ENCODE data around the gene OR2A5. TPM values are rescaled to one million over a fixed set of nuclear protein-coding genes. Genes with fewer than 3 reads are reported as not detected.
A peak's percentile ranks its signal among the peaks of the same experiment; 100 is the strongest.

Gene OR2A5
- total and polyA plus RNA-seq, 9 donors = not detected

DNA sequence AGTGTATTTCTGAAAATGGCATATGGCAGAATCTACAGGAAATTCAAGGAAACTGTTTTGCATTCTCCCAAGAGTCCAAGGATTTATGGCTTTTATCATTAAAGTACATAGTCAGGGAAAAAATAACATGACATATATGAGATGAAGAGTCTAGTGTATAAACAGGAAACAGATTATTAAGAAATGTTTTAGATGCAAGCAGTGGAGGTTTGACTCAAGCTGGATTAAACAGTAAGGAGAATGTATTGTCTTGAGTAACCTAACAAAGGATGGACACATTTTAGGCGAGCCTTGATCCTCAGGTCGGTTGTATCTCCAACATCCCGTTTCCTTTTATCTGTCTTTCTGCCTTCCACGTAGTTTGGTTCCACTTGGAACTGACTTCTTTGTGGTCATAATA lies 30.7 kb upstream of the OR2A5 start:
- Histone ChIP-seq H3K4me3 (no peak overlapping the region), H3K27me3 (no peaks in the 10 kb centered on the region), H3K27ac (no peak overlapping the region), H3K36me3 (no peaks in the 10 kb centered on the region), H3K4me1 (ENCODE audit: insufficient read depth) (no peaks in the 10 kb centered on the region), H3K9me3 (no peaks in the 10 kb centered on the region)
- intact Hi-C loops (cut with DNase I) = loop anchor here in 1 of 4 donors (10.0 kb wide), 1 partner anchor 133 kb away; no protein-coding TSS in a partner anchor
- no peak for TF ChIP-seq EP300 (IDR thresholded peaks at IDR 0.05)
- no peak for TF ChIP-seq POLR2A (IDR thresholded peaks at IDR 0.05)
- TF ChIP-seq, protein P1, sequence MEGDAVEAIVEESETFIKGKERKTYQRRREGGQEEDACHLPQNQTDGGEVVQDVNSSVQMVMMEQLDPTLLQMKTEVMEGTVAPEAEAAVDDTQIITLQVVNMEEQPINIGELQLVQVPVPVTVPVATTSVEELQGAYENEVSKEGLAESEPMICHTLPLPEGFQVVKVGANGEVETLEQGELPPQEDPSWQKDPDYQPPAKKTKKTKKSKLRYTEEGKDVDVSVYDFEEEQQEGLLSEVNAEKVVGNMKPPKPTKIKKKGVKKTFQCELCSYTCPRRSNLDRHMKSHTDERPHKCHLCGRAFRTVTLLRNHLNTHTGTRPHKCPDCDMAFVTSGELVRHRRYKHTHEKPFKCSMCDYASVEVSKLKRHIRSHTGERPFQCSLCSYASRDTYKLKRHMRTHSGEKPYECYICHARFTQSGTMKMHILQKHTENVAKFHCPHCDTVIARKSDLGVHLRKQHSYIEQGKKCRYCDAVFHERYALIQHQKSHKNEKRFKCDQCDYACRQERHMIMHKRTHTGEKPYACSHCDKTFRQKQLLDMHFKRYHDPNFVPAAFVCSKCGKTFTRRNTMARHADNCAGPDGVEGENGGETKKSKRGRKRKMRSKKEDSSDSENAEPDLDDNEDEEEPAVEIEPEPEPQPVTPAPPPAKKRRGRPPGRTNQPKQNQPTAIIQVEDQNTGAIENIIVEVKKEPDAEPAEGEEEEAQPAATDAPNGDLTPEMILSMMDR (IDR thresholded peaks at IDR 0.05) = no peak
- no peak for DNase-seq
- 54 to 65% (median 59%) methylated on average over 4 of the region's 4 CpGs for WGBS, 3 donors

GRCh38 chr7:144019457-144019856 lies 29.3 kb upstream of the OR2A5 start:
- peak overlapping the region in 1 of 2 donors; percentile 50 for H3K27ac ChIP-seq
- H3K27me3 ChIP-seq = no peaks in the 10 kb centered on the region
- no peaks in the 10 kb centered on the region for H3K36me3 ChIP-seq
- peak in 1 of 5 donors; percentile 47 for DNase-seq
- H3K4me1 ChIP-seq (ENCODE audit: insufficient read depth) = no peaks in the 10 kb centered on the region
- no peak for TF ChIP-seq EP300 (IDR thresholded peaks at IDR 0.05)
- TF ChIP-seq, protein P1 (IDR thresholded peaks at IDR 0.05) = no peak
- TF ChIP-seq POLR2A (IDR thresholded peaks at IDR 0.05) = no peak
- no peak overlapping the region for H3K4me3 ChIP-seq
- intact Hi-C loops (cut with DNase I) = loop anchor here in 1 of 4 donors (10.0 kb wide), 1 partner anchor 135 kb away; no protein-coding TSS in a partner anchor
- H3K9me3 ChIP-seq = no peaks in the 10 kb centered on the region
- 14 to 38% (median 25%) methylated on average over 2 of the region's 2 CpGs for WGBS, 3 donors

DNA sequence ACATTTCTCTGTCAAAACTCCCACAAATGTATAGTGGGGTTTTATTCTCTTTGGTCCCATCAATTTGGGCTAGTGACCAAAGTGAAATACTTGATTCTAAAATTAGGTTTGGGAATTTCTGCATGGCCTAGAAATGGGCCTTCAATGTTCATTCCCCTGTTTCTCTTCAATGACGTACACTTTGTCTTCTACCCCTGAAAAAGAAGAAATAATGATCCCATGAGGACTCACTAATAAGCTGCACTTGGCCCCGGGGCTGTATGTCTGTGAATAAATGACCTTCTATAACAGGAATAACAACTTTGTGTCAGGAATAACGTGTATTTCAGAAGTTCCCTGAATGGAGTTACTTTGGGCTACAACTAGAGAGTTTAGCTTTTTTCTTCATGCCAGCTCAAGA lies 28.4 kb upstream of the OR2A5 start:
- H3K9me3 ChIP-seq = no peaks in the 10 kb centered on the region
- TF ChIP-seq, protein P1 (IDR thresholded peaks at IDR 0.05) = no peak
- TF ChIP-seq EP300 (IDR thresholded peaks at IDR 0.05) (no peak), POLR2A (IDR thresholded peaks at IDR 0.05) (no peak)
- H3K27me3 ChIP-seq = no peaks in the 10 kb centered on the region
- no peak overlapping the region for H3K27ac ChIP-seq
- intact Hi-C loops (cut with DNase I) = no loop called here
- H3K4me1 ChIP-seq (ENCODE audit: insufficient read depth) = no peaks in the 10 kb centered on the region
- 52 to 66% (median 65%) methylated on average over 3 of the region's 3 CpGs for WGBS, 3 donors
- DNase-seq = no peak
- H3K36me3 ChIP-seq = no peaks in the 10 kb centered on the region
- no peak overlapping the region for H3K4me3 ChIP-seq

DNA sequence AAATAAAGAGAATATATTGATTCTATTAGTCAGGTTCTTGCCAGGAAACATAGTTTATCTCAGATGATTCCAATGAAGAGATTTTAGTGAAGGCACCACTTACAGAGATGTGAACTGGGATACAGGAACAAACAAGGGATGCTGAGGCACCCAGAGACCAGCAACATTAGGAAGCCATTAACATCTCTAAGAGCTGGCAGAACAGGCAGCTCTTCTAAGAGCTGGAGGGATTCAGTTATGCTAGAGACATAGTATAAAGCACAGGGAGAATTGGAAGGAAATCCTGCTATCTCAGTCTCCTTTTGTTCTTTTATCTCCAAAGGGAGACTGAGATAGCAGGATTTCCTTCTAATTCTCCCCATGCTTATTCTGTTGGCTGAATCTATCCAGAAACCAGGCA lies 26.6 kb upstream of the OR2A5 start:
- H3K4me1 ChIP-seq (ENCODE audit: insufficient read depth) = no peaks in the 10 kb centered on the region
- no peaks in the 10 kb centered on the region for H3K9me3 ChIP-seq
- intact Hi-C loops (cut with DNase I) = no loop called here
- no peaks in the 10 kb centered on the region for H3K36me3 ChIP-seq
- no peak overlapping the region for H3K27ac ChIP-seq
- no peak for TF ChIP-seq POLR2A (IDR thresholded peaks at IDR 0.05)
- no peaks in the 10 kb centered on the region for H3K27me3 ChIP-seq
- no peak overlapping the region for H3K4me3 ChIP-seq
- DNase-seq = no peak

DNA sequence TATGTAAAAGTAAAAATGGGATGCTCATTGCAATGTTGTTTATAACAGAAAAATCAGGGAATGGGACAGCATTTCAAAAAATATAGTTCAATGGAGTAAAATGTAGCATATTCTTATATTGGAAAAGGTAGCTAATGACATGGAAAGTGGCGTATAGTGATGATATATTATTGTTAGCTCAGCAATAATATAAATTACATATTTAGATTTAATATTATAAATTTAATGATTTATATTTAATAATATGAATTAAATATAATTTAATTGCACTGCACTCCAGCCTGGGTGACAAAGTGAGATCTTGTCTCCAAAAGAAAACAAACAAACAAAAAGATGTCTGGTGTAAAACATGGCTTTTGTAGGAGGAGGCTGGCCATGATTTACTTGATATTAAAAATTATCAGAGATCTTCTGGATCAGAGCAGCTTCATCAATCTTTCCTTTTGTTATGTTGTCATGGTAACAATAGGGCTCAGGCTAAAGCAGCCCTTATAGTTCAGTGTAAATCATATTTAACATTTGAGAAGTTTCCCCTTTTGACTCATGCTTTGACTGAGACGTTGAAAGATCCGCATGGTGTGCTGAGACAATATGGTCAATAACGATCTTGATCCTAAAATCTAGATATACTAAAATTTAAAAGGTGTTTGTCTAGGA lies 25.4 kb upstream of the OR2A5 start:
- no peak overlapping the region for H3K4me3 ChIP-seq
- TF ChIP-seq EP300 (IDR thresholded peaks at IDR 0.05) = no peak
- TF ChIP-seq, protein P1 (IDR thresholded peaks at IDR 0.05) = no peak
- no peak for TF ChIP-seq POLR2A (IDR thresholded peaks at IDR 0.05)
- no peaks in the 10 kb centered on the region for H3K9me3 ChIP-seq
- no peak overlapping the region for H3K27ac ChIP-seq
- WGBS, 3 donors = 87 to 91% (median 90%) methylated on average over 4 of the region's 4 CpGs
- H3K27me3 ChIP-seq = no peaks in the 10 kb centered on the region
- DNase-seq = no peak
- H3K4me1 ChIP-seq (ENCODE audit: insufficient read depth) = no peaks in the 10 kb centered on the region
- H3K36me3 ChIP-seq = no peaks in the 10 kb centered on the region
- intact Hi-C loops (cut with DNase I) = no loop called here

Measured in ovary (tissue), 9 donors.